ENCODE results near the gene DDX55. TPM values are rescaled to one million over a fixed set of nuclear protein-coding genes. Genes with fewer than 3 reads are reported as not detected.

Gene DDX55
- polyA plus RNA-seq, 1 donor from 2014 or later: 58.8 TPM

GRCh38 chr12:123614110-123614509 is 12.2 kb downstream of the DDX55 start:
- no peaks in the 10 kb centered on the region for H3K9me2 ChIP-seq (ENCODE audit: insufficient read depth, low read length)
- no peaks in the 10 kb centered on the region for H4K20me1 ChIP-seq (ENCODE audit: insufficient read depth)
- H3K4me2 ChIP-seq (ENCODE audit: low read length): no peak overlapping the region
- no peaks in the 10 kb centered on the region for H3K27me3 ChIP-seq (ENCODE audit: insufficient read depth, low read depth, low read length)
- H3K36me3 ChIP-seq (ENCODE audit: insufficient read depth, low read length): peaks cover 11% of the 10 kb centered on the region
- H3K27ac ChIP-seq (ENCODE audit: low read length): no peak overlapping the region
- no peaks in the 10 kb centered on the region for H3K9me3 ChIP-seq (ENCODE audit: low read length)
- no peak overlapping the region for H2AFZ ChIP-seq (ENCODE audit: low read depth, low read length)
- no peaks in the 10 kb centered on the region for H3F3A ChIP-seq (ENCODE audit: insufficient read depth, low read length, poor library complexity, severe bottlenecking)
- no peaks in the 10 kb centered on the region for H3K79me2 ChIP-seq (replicated peaks; ENCODE audit: insufficient read depth, low read length)
- TF ChIP-seq RAD21 (conservative IDR thresholded peaks at IDR 0.05) (no peak), EP300 (conservative IDR thresholded peaks at IDR 0.05; ENCODE audit: poor library complexity, severe bottlenecking) (no peak)
- no peak overlapping the region for H3K9ac ChIP-seq (ENCODE audit: low read length)
- no peak overlapping the region for H3K4me3 ChIP-seq (ENCODE audit: low read length)

GRCh38 chr12:123614531-123614930 is 12.6 kb downstream of the DDX55 start:
- H3K27me3 ChIP-seq (ENCODE audit: insufficient read depth, low read depth, low read length): no peaks in the 10 kb centered on the region
- peaks cover 11% of the 10 kb centered on the region for H3K36me3 ChIP-seq (ENCODE audit: insufficient read depth, low read length)
- no peak overlapping the region for H3K27ac ChIP-seq (ENCODE audit: low read length)
- H2AFZ ChIP-seq (ENCODE audit: low read depth, low read length): no peak overlapping the region
- TF ChIP-seq REST (IDR thresholded peaks at IDR 0.05; ENCODE audit: borderline replicate concordance) (no peak), CTCF (IDR thresholded peaks at IDR 0.05; ENCODE audit: poor library complexity, severe bottlenecking) (no peak), MXI1 (conservative IDR thresholded peaks at IDR 0.05; ENCODE audit: poor library complexity, severe bottlenecking) (no peak), EZH2 (IDR thresholded peaks at IDR 0.05; ENCODE audit: borderline replicate concordance, insufficient read depth, low read length, poor library complexity, severe bottlenecking) (no peak), POLR2AphosphoS5 (IDR thresholded peaks at IDR 0.05) (no peak), EP300 (conservative IDR thresholded peaks at IDR 0.05; ENCODE audit: poor library complexity, severe bottlenecking) (no peak), TAF1 (IDR thresholded peaks at IDR 0.05; ENCODE audit: low read depth) (no peak), SMC3 (conservative IDR thresholded peaks at IDR 0.05; ENCODE audit: poor library complexity) (no peak), RAD21 (conservative IDR thresholded peaks at IDR 0.05) (no peak)
- H3K4me2 ChIP-seq (ENCODE audit: low read length): no peak overlapping the region
- H3K4me3 ChIP-seq (ENCODE audit: low read length): no peak overlapping the region
- no peaks in the 10 kb centered on the region for H3K9me2 ChIP-seq (ENCODE audit: insufficient read depth, low read length)
- no peaks in the 10 kb centered on the region for H3K79me2 ChIP-seq (replicated peaks; ENCODE audit: insufficient read depth, low read length)
- no peak overlapping the region for H3K9ac ChIP-seq (ENCODE audit: low read length)
- H3F3A ChIP-seq (ENCODE audit: insufficient read depth, low read length, poor library complexity, severe bottlenecking): no peaks in the 10 kb centered on the region
- H3K9me3 ChIP-seq (ENCODE audit: low read length): no peaks in the 10 kb centered on the region
- no peaks in the 10 kb centered on the region for H4K20me1 ChIP-seq (ENCODE audit: insufficient read depth)

GRCh38 chr12:123617144-123617543 is 15.2 kb downstream of the DDX55 start:
- Histone ChIP-seq H3K79me2 (replicated peaks; ENCODE audit: insufficient read depth, low read length) (no peaks in the 10 kb centered on the region), H3K36me3 (ENCODE audit: insufficient read depth, low read length) (peaks cover 19% of the 10 kb centered on the region), H3K27me3 (ENCODE audit: insufficient read depth, low read depth, low read length) (no peaks in the 10 kb centered on the region), H3F3A (ENCODE audit: insufficient read depth, low read length, poor library complexity, severe bottlenecking) (no peaks in the 10 kb centered on the region), H2AFZ (ENCODE audit: low read depth, low read length) (no peak overlapping the region), H3K9me2 (ENCODE audit: insufficient read depth, low read length) (no peaks in the 10 kb centered on the region), H3K4me2 (ENCODE audit: low read length) (no peak overlapping the region), H3K9ac (ENCODE audit: low read length) (no peak overlapping the region), H3K4me3 (ENCODE audit: low read length) (no peak overlapping the region), H4K20me1 (ENCODE audit: insufficient read depth) (no peaks in the 10 kb centered on the region), H3K27ac (ENCODE audit: low read length) (no peak overlapping the region), H3K9me3 (ENCODE audit: low read length) (no peaks in the 10 kb centered on the region)
- no peak for TF ChIP-seq EP300 (conservative IDR thresholded peaks at IDR 0.05; ENCODE audit: poor library complexity, severe bottlenecking)
- no peak for TF ChIP-seq TAF1 (IDR thresholded peaks at IDR 0.05; ENCODE audit: low read depth)
- TF ChIP-seq RAD21 (conservative IDR thresholded peaks at IDR 0.05): no peak
- no peak for TF ChIP-seq REST (IDR thresholded peaks at IDR 0.05; ENCODE audit: borderline replicate concordance)
- TF ChIP-seq EZH2 (IDR thresholded peaks at IDR 0.05; ENCODE audit: borderline replicate concordance, insufficient read depth, low read length, poor library complexity, severe bottlenecking): no peak
- TF ChIP-seq MXI1 (conservative IDR thresholded peaks at IDR 0.05; ENCODE audit: poor library complexity, severe bottlenecking): no peak
- TF ChIP-seq CTCF (IDR thresholded peaks at IDR 0.05; ENCODE audit: poor library complexity, severe bottlenecking): no peak
- TF ChIP-seq POLR2AphosphoS5 (IDR thresholded peaks at IDR 0.05): no peak
- no peak for TF ChIP-seq SMC3 (conservative IDR thresholded peaks at IDR 0.05; ENCODE audit: poor library complexity)
